Panc1 (cell line): ENCODE measurements around the gene MRPL40. TPM values are rescaled to one million over a fixed set of nuclear protein-coding genes. Genes with fewer than 3 reads are reported as not detected.

Source experiments
- ATAC-seq: fragments of 200-7000 bp; cut with Tn5 transposase; 2 replicates; pipeline ENCODE4 v1.9.1; 2020; ENCODE audit warnings: mild to moderate bottlenecking, moderate library complexity
- BruUV-seq: library from RNA; stranded (reverse); fragments of 400-500 nt; replicated peaks from 2 replicates; lab custom pipeline; 2021; lab: Mats Ljungman, UMichigan
- CTCF ChIA-PET: fragments of 300-600 bp; sonication (Branson Sonifier 250); formaldehyde crosslinking; loops from one replicate; lab custom pipeline; 2022; ENCODE audit warnings: antibody characterized with exemption; lab: Charles Lee
- POLR2A ChIA-PET: fragments of 300-600 bp; sonication (Branson Sonifier 250); formaldehyde crosslinking; loops from one replicate; lab custom pipeline; 2022; ENCODE audit warnings: antibody characterized with exemption; lab: Charles Lee
- DNase-seq: peaks from one replicate; pipeline ENCODE4 v3.0.0-alpha.2; 2010; ENCODE audit warnings: low read depth, low spot score
- H3K27ac ChIP-seq: 2 replicates; pipeline ENCODE4 v1.5.1; 2011; ENCODE audit warnings: mild to moderate bottlenecking, low read length, inconsistent platforms
- H3K27me3 ChIP-seq: fragments of 200-500 bp; sonication (Bioruptor generic); 2 replicates; pipeline ENCODE4 v1.6.0; 2014; ENCODE audit warnings: low read length, inconsistent platforms; ENCODE audit not compliant: control insufficient read depth, insufficient read depth
- H3K36me3 ChIP-seq: fragments of 200-500 bp; sonication (Bioruptor generic); 2 replicates; pipeline ENCODE4 v1.5.1; 2014; ENCODE audit warnings: inconsistent platforms, mild to moderate bottlenecking, low read length, moderate library complexity; ENCODE audit not compliant: control insufficient read depth, insufficient read depth
- H3K4me1 ChIP-seq: 2 replicates; pipeline ENCODE4 v1.5.1; 2011; ENCODE audit warnings: inconsistent platforms, mild to moderate bottlenecking, low read length, moderate library complexity; ENCODE audit not compliant: control insufficient read depth, insufficient read depth
- H3K4me3 ChIP-seq, 2 experiments: 2 replicates each; pipeline ENCODE4 v1.5.1; 2011 to 2012; ENCODE audit warnings: low read depth in 2 of 2, low read length in 2 of 2, mild to moderate bottlenecking in 2 of 2, inconsistent platforms in 1 of 2, moderate library complexity in 1 of 2
- H3K9me3 ChIP-seq: fragments of 200-500 bp; sonication (Bioruptor generic); 2 replicates; pipeline ENCODE4 v1.5.1; 2014; ENCODE audit warnings: low read depth, mild to moderate bottlenecking, inconsistent platforms, low read length, moderate library complexity; ENCODE audit not compliant: control insufficient read depth, insufficient read depth
- POLR2AphosphoS5 ChIP-seq: IDR thresholded peaks from 2 replicates; pipeline ENCODE4 v1.6.1; 2012; ENCODE audit warnings: mild to moderate bottlenecking, low read depth, low read length, moderate library complexity
- REST ChIP-seq, 2 experiments: IDR thresholded peaks; 2 replicates each; pipeline ENCODE4 v1.6.1; 2011 to 2012; ENCODE audit warnings: low read depth in 2 of 2, control low read depth in 1 of 2, low read length in 1 of 2, mild to moderate bottlenecking in 1 of 2, moderate library complexity in 1 of 2; ENCODE audit not compliant: insufficient read depth in 1 of 2
- SIN3A ChIP-seq: IDR thresholded peaks from 2 replicates; pipeline ENCODE4 v1.6.1; 2012; ENCODE audit warnings: low read depth, mild to moderate bottlenecking, low read length, moderate library complexity, borderline replicate concordance; ENCODE audit not compliant: insufficient read depth
- TCF7L2 ChIP-seq: IDR thresholded peaks from 2 replicates; pipeline ENCODE4 v1.6.1; 2011; ENCODE audit warnings: mild to moderate bottlenecking, low read depth, low read length, inconsistent platforms
- in situ Hi-C: cut with HindIII; loops from 2 replicates; pipeline ENCODE4 v1.10.0; 2016; ENCODE audit warnings: low sequenced_read_pairs, low pct_unique_long_range_greater_than_20kb
- intact Hi-C: fragments of 100-400 bp; cut with micrococcal nuclease; formaldehyde crosslinking; loops from one replicate; pipeline ENCODE4 v1.10.0; 2022; ENCODE audit not compliant: unreplicated experiment
- total RNA-seq: library from RNA; stranded (reverse); gene quantifications from one replicate; pipeline ENCODE4 v1.2.1, GENCODE V29; 2021; ENCODE audit not compliant: unreplicated experiment
- TF ChIP-seq, protein P1 (sequence below): fragments of 450-650 bp; IDR thresholded peaks from 2 replicates; pipeline ENCODE4 v1.5.1; 2017; ENCODE audit warnings: mild to moderate bottlenecking

Gene MRPL40
- total RNA-seq, 1 experiment from 2014 or later = 36.3 TPM

GRCh38 chr22:19412923-19413322 lies 19.4 kb upstream of the MRPL40 start:
- in situ Hi-C loops = no loop called here
- Histone ChIP-seq H3K9me3 (no peaks in the 10 kb centered on the region), H3K4me3 (no peak overlapping the region), H3K4me1 (no peaks in the 10 kb centered on the region), H3K27me3 (no peaks in the 10 kb centered on the region), H3K36me3 (no peaks in the 10 kb centered on the region), H3K27ac (no peak overlapping the region)
- TF ChIP-seq REST (IDR thresholded peaks at IDR 0.05; ENCODE audit: insufficient read depth in 1 of 2, low read depth in 2 of 2, low read length in 1 of 2) = no peak
- TF ChIP-seq, protein P1, sequence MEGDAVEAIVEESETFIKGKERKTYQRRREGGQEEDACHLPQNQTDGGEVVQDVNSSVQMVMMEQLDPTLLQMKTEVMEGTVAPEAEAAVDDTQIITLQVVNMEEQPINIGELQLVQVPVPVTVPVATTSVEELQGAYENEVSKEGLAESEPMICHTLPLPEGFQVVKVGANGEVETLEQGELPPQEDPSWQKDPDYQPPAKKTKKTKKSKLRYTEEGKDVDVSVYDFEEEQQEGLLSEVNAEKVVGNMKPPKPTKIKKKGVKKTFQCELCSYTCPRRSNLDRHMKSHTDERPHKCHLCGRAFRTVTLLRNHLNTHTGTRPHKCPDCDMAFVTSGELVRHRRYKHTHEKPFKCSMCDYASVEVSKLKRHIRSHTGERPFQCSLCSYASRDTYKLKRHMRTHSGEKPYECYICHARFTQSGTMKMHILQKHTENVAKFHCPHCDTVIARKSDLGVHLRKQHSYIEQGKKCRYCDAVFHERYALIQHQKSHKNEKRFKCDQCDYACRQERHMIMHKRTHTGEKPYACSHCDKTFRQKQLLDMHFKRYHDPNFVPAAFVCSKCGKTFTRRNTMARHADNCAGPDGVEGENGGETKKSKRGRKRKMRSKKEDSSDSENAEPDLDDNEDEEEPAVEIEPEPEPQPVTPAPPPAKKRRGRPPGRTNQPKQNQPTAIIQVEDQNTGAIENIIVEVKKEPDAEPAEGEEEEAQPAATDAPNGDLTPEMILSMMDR = no peak
- TF ChIP-seq TCF7L2 = no peak
- TF ChIP-seq POLR2AphosphoS5 = no peak
- TF ChIP-seq SIN3A = no peak
- no peak for DNase-seq
- no peak for ATAC-seq
- ChIA-PET CTCF (no interaction called here), POLR2A (no interaction called here)
- no TSS peak for BruUV-seq
- intact Hi-C loops = no loop called here

DNA sequence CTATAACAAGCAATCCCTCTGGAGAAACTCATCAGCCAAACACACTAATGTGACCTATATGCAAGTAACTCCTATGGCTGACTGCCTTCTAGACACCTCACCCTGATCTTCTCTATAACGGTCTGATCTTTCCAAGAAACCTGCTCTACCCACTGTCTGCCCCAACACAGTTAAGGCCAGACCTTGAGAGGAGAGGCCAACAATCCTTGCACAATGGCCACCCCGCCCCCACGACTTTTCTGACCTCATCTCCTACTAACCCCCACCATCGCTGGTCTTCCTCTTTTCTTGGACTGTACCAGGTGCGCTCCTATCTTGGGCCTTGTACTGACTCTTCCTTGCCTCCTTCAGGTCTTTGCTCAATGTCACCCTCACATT lies 13.3 kb upstream of the MRPL40 start:
- CTCF ChIA-PET = no interaction called here
- Histone ChIP-seq H3K36me3 (no peaks in the 10 kb centered on the region), H3K4me3 (no peak overlapping the region), H3K4me1 (no peaks in the 10 kb centered on the region; the same call in 1 of the 2 replicates), H3K27ac (no peak overlapping the region), H3K27me3 (no peaks in the 10 kb centered on the region), H3K9me3 (no peaks in the 10 kb centered on the region)
- POLR2A ChIA-PET = no interaction called here
- in situ Hi-C loops = no loop called here
- no TSS peak for BruUV-seq
- intact Hi-C loops = no loop called here
- DNase-seq (no peak), ATAC-seq (no peak)
- TF ChIP-seq REST (IDR thresholded peaks at IDR 0.05; ENCODE audit: insufficient read depth in 1 of 2, low read depth in 2 of 2, low read length in 1 of 2) = no peak
- TF ChIP-seq POLR2AphosphoS5 = no peak
- TF ChIP-seq SIN3A = no peak
- TF ChIP-seq TCF7L2 = no peak
- TF ChIP-seq, protein P1 = no peak
